HepG2 (cell line): Measurements from ENCODE around the gene ZKSCAN3. TPM values are rescaled to one million over a fixed set of nuclear protein-coding genes. Genes with fewer than 3 reads are reported as not detected.

ENCODE experiments used
- ARID4A ChIP-seq: sonication (generic); formaldehyde crosslinking; IDR thresholded peaks from 2 replicates; pipeline ENCODE4 v1.5.0; 2020; ENCODE audit warnings: mild to moderate bottlenecking, missing genetic modification reagents, borderline replicate concordance
- FOXA3 ChIP-seq: IDR thresholded peaks from 2 replicates; pipeline ENCODE4 v1.6.1; 2016; ENCODE audit warnings: missing genetic modification reagents, missing compliant biosample characterization
- MEIS2 ChIP-seq: sonication (generic); formaldehyde crosslinking; IDR thresholded peaks from 2 replicates; pipeline ENCODE4 v1.9.0; 2021; ENCODE audit warnings: mild to moderate bottlenecking, missing genetic modification reagents
- PHF20 ChIP-seq: sonication (generic); formaldehyde crosslinking; IDR thresholded peaks from 2 replicates; pipeline ENCODE4 v1.5.0; 2020; ENCODE audit warnings: mild to moderate bottlenecking, missing genetic modification reagents
- RXRB ChIP-seq: IDR thresholded peaks from 2 replicates; pipeline ENCODE4 v1.6.1; 2016; ENCODE audit warnings: borderline replicate concordance, missing genetic modification reagents, missing compliant biosample characterization
- SPEN ChIP-seq: sonication (generic); formaldehyde crosslinking; IDR thresholded peaks from 2 replicates; pipeline ENCODE4 v1.5.1; 2020; ENCODE audit warnings: low read depth, mild to moderate bottlenecking, missing genetic modification reagents
- XRCC5 ChIP-seq: fragments of 200-400 bp; formaldehyde crosslinking; optimal IDR thresholded peaks from 2 replicates; pipeline ENCODE3; 2017; ENCODE audit warnings: mild to moderate bottlenecking, low read length
- YEATS4 ChIP-seq: sonication (generic); formaldehyde crosslinking; IDR thresholded peaks from 2 replicates; pipeline ENCODE4 v1.4.0; 2020; ENCODE audit warnings: missing genetic modification reagents, borderline replicate concordance
- ZBTB40 ChIP-seq, 2 experiments: fragments of 450-650 bp in 1 of 2; sonication (generic) in 1 of 2; formaldehyde crosslinking in 1 of 2; IDR thresholded peaks; 2 replicates each; pipeline versions ENCODE4 v1.6.1 to v1.8.0; 2016 to 2022; ENCODE audit warnings: antibody characterized with exemption in 1 of 2, mild to moderate bottlenecking in 1 of 2, missing genetic modification reagents in 1 of 2
- ZNF253 ChIP-seq: sonication (generic); formaldehyde crosslinking; IDR thresholded peaks from 2 replicates; pipeline ENCODE4 v1.8.0; 2022; ENCODE audit warnings: mild to moderate bottlenecking, missing genetic modification reagents, borderline replicate concordance
- ZNF414 ChIP-seq: sonication (generic); formaldehyde crosslinking; IDR thresholded peaks from 2 replicates; pipeline ENCODE4 v1.5.0; 2020; ENCODE audit warnings: missing genetic modification reagents
- ZNF501 ChIP-seq: sonication (generic); formaldehyde crosslinking; IDR thresholded peaks from 2 replicates; pipeline ENCODE4 v1.5.1; 2020; ENCODE audit warnings: mild to moderate bottlenecking, moderate library complexity, missing genetic modification reagents
- ZNF614 ChIP-seq: IDR thresholded peaks from 2 replicates; pipeline ENCODE4 v1.6.1; 2018; ENCODE audit warnings: missing biosample characterization, missing genetic modification reagents, inconsistent platforms, borderline replicate concordance
- polyA plus RNA-seq, 8 experiments: library from polyadenylated mRNA; depleted of rRNA in 3 of 8; stranded (reverse) in 7 of 8; unstranded in 1 of 8; fragments of >200 nt; fragmentation: Illumina TruSeq in 4 of 8; extraction: Trizol in 4 of 8; gene quantifications; 2 replicates each; pipeline versions ENCODE4 v1.2.1 to v1.2.3, GENCODE V29; 2011 to 2016; ENCODE audit warnings: low read depth in 4 of 8, missing spikeins in 1 of 8, mixed read lengths in 1 of 8; ENCODE audit not compliant: insufficient read depth in 1 of 8
- total RNA-seq, 5 experiments: library from RNA; depleted of rRNA; stranded (reverse); fragments of >200 nt; fragmentation: Illumina TruSeq; extraction: Trizol; gene quantifications; 2 replicates each; pipeline ENCODE4 v1.2.3, GENCODE V29; 2016; ENCODE audit warnings: low read depth in 1 of 5

The ZKSCAN3 gene
- total and polyA plus RNA-seq, 2 of the 13 experiments (the other 11 are each of a cell fraction or from before 2014, with no cell fraction given), result 3.3 to 7.4 TPM

- TF ChIP-seq ZNF414 (CRISPR knock-in tag), result peak; percentile 67
- TF ChIP-seq MEIS2 (CRISPR knock-in tag), result 0 out of 2 replicates have a peak, but pooled peaks have one; percentile 13
- peak; percentile 52; the same call in 1 of the 2 replicates for TF ChIP-seq RXRB (CRISPR knock-in tag)
- peak; percentile 72; the same call in 1 of the 2 replicates for TF ChIP-seq ZNF501 (CRISPR knock-in tag)
- TF ChIP-seq ZNF253, result no peak
- TF ChIP-seq PHF20 (CRISPR knock-in tag), result peak; percentile 66; the same call in 1 of the 2 replicates
- TF ChIP-seq SPEN (CRISPR knock-in tag), result peak; percentile 57; the same call in 1 of the 2 replicates
- peak; percentile 66; the same call in 1 of the 2 replicates for TF ChIP-seq ARID4A (CRISPR knock-in tag)
- TF ChIP-seq FOXA3 (CRISPR knock-in tag), result peak; percentile 56
- peak; percentile 52; the same call in 1 of the 2 replicates for TF ChIP-seq ZNF614
- no peak for TF ChIP-seq ZBTB40 (IDR thresholded peaks at IDR 0.05)
- TF ChIP-seq ZBTB40 (CRISPR knock-in tag; IDR thresholded peaks at IDR 0.05), result no peak
- TF ChIP-seq YEATS4 (CRISPR knock-in tag), result peak; percentile 37; the same call in 1 of the 2 replicates
- TF ChIP-seq XRCC5, result no peak
Measured at GRCh38 chr6:28355743-28356665, 6.3 kb downstream of the ZKSCAN3 start (continued).
